Activated CD8-positive, alpha-beta T cell treated with anti-CD3 and anti-CD28 coated beads for 36 hours (primary cell): ENCODE measurements around the gene TGFBR3L. TPM values are rescaled to one million over a fixed set of nuclear protein-coding genes. Genes with fewer than 3 reads are reported as not detected.

Source experiments
- ATAC-seq: fragments of 200-7000 bp; cut with Tn5 transposase; one replicate; pipeline ENCODE4 v1.10.0; 2021; ENCODE audit warnings: mild to moderate bottlenecking, moderate library complexity
- CTCF ChIA-PET: fragments of 350-600 bp; sonication (Branson Sonifier 250); formaldehyde crosslinking; loops from one replicate; lab custom pipeline; 2021; ENCODE audit warnings: antibody characterized with exemption; lab: Charles Lee
- POLR2A ChIA-PET: fragments of 350-600 bp; sonication (Branson Sonifier 250); formaldehyde crosslinking; loops from one replicate; lab custom pipeline; 2021; ENCODE audit warnings: antibody characterized with exemption; lab: Charles Lee
- DNase-seq: peaks from one replicate; pipeline ENCODE4 v3.0.0-alpha.2; 2020
- H3K27ac Mint-ChIP-seq: one replicate; pipeline ENCODE4 v1.8.0; 2021; ENCODE audit warnings: mild to moderate bottlenecking, mixed read lengths
- H3K27me3 Mint-ChIP-seq: one replicate; pipeline ENCODE4 v1.8.0; 2021; ENCODE audit warnings: mixed read lengths
- H3K36me3 Mint-ChIP-seq: one replicate; pipeline ENCODE4 v1.8.0; 2021; ENCODE audit warnings: low read depth, mixed read lengths
- H3K4me1 Mint-ChIP-seq: one replicate; pipeline ENCODE4 v1.8.0; 2021; ENCODE audit warnings: low read depth, mixed read lengths
- H3K4me3 Mint-ChIP-seq: one replicate; pipeline ENCODE4 v1.8.0; 2021; ENCODE audit warnings: mild to moderate bottlenecking, moderate library complexity, mixed read lengths
- H3K9me3 Mint-ChIP-seq: one replicate; pipeline ENCODE4 v1.8.0; 2021; ENCODE audit warnings: mixed read lengths
- CTCF ChIP-seq: fragments of 200-600 bp; IDR thresholded peaks from one replicate; pipeline ENCODE4 v1.8.0; 2022; ENCODE audit warnings: antibody characterized with exemption, mild to moderate bottlenecking
- intact Hi-C: fragments of 100-400 bp; cut with micrococcal nuclease; formaldehyde crosslinking; loops from one replicate; pipeline ENCODE4 v1.10.0; 2022
- total RNA-seq, 2 experiments: library from RNA; stranded (reverse); gene quantifications; one replicate each; pipeline ENCODE4 v1.2.3, GENCODE V29; 2021

TGFBR3L gene
- total RNA-seq, 2 experiments from 2014 or later = 5.1 to 5.9 TPM

GRCh38 chr19:7941895-7942596 is 27.4 kb downstream of the TGFBR3L start:
- peaks cover 23% of the 10 kb centered on the region for H3K36me3 Mint-ChIP-seq
- H3K27ac Mint-ChIP-seq = no peak overlapping the region
- intact Hi-C loops = loop anchor here (10.0 kb wide), 2 partner anchors 63 to 303 kb away; partner anchors contain the start of gene ELAVL1
- TF ChIP-seq CTCF = no peak
- H3K9me3 Mint-ChIP-seq = no peaks in the 10 kb centered on the region
- H3K4me3 Mint-ChIP-seq = peak overlapping the region; percentile 97
- no peak for DNase-seq
- ChIA-PET CTCF (interaction anchor here (0.9 to 1.5 kb wide), 4 partner anchors 9 to 60 kb away, joined by 3 read pairs; no protein-coding TSS in a partner anchor), POLR2A (interaction anchor here (3.4 to 6.7 kb wide), 3 partner anchors 13 to 25 kb away, joined by 14 to 81 read pairs (median 38); partner anchors contain the start of genes CTXN1 and SNAPC2)
- peaks cover 42% of the 10 kb centered on the region for H3K4me1 Mint-ChIP-seq
- no peaks in the 10 kb centered on the region for H3K27me3 Mint-ChIP-seq
- ATAC-seq = no peak

GRCh38 chr19:7942981-7943443 is 28.4 kb downstream of the TGFBR3L start:
- ATAC-seq (peak; percentile 5), DNase-seq (no peak)
- H3K4me1 Mint-ChIP-seq = peaks cover 46% of the 10 kb centered on the region
- peak overlapping the region; percentile 97 for H3K4me3 Mint-ChIP-seq
- peaks cover 20% of the 10 kb centered on the region for H3K36me3 Mint-ChIP-seq
- ChIA-PET CTCF (interaction anchor here (0.8 to 3.3 kb wide), 14 partner anchors 10 to 311 kb away, joined by 3 to 31 read pairs (median 4); partner anchors contain the start of genes MAP2K7 and SNAPC2), POLR2A (interaction anchor here (0.6 to 6.7 kb wide), 13 partner anchors 9 to 313 kb away, joined by 3 to 81 read pairs (median 5); partner anchors contain the start of genes CTXN1, ELAVL1, SNAPC2 and TGFBR3L)
- no peak for TF ChIP-seq CTCF
- H3K27me3 Mint-ChIP-seq = no peaks in the 10 kb centered on the region
- no peaks in the 10 kb centered on the region for H3K9me3 Mint-ChIP-seq
- intact Hi-C loops = loop anchor here (10.0 kb wide), 2 partner anchors 62 to 302 kb away; partner anchors contain the start of gene ELAVL1
- peak overlapping the region; percentile 98 for H3K27ac Mint-ChIP-seq

GRCh38 chr19:7943444-7944176 is 29.0 kb downstream of the TGFBR3L start, which contains the start of gene TIMM44:
TIMM44 (minus strand) TSS chr19:7943666; CDS start chr19:7943651, 15 bp downstream.
- Mint-ChIP-seq H3K27me3 (no peaks in the 10 kb centered on the region), H3K4me1 (peaks cover 47% of the 10 kb centered on the region), H3K27ac (peak within 1 kb of the TSS; percentile 98), H3K4me3 (peak within 1 kb of the TSS; percentile 97), H3K9me3 (no peaks in the 10 kb centered on the region), H3K36me3 (peaks cover 20% of the 10 kb centered on the region)
- TF ChIP-seq CTCF = no peak
- ChIA-PET CTCF (interaction anchor here (0.8 to 3.3 kb wide), 25 partner anchors 8 to 312 kb away, joined by 3 to 31 read pairs (median 4); partner anchors contain the start of genes ELAVL1, MAP2K7 and SNAPC2), POLR2A (interaction anchor here (0.6 to 6.7 kb wide), 20 partner anchors 8 to 544 kb away, joined by 3 to 81 read pairs (median 4); partner anchors contain the start of genes CTXN1, ELAVL1, SNAPC2 and TGFBR3L)
- peak; percentile 99 for DNase-seq
- ATAC-seq = peak; percentile 99
- intact Hi-C loops = loop anchor here (10.0 kb wide), 2 partner anchors 61 to 301 kb away; partner anchors contain the start of gene ELAVL1

- peak; percentile 92 for TF ChIP-seq CTCF
- H3K4me1 Mint-ChIP-seq = peaks cover 44% of the 10 kb centered on the region
- intact Hi-C loops = loop anchor here (10.0 kb wide), 2 partner anchors 61 to 301 kb away; partner anchors contain the start of gene ELAVL1
- H3K27ac Mint-ChIP-seq = peak overlapping the region; percentile 98
- peak; percentile 48 for ATAC-seq
- no peaks in the 10 kb centered on the region for H3K27me3 Mint-ChIP-seq
- ChIA-PET CTCF (interaction anchor here (0.8 to 3.3 kb wide), 27 partner anchors 9 to 311 kb away, joined by 3 to 31 read pairs (median 5); partner anchors contain the start of genes ELAVL1 and SNAPC2), POLR2A (interaction anchor here (0.6 to 6.7 kb wide), 18 partner anchors 9 to 543 kb away, joined by 3 to 81 read pairs (median 4); partner anchors contain the start of genes CTXN1, ELAVL1 and SNAPC2)
- peak overlapping the region; percentile 97 for H3K4me3 Mint-ChIP-seq
- no peaks in the 10 kb centered on the region for H3K9me3 Mint-ChIP-seq
- DNase-seq = peak; percentile 96
- peaks cover 16% of the 10 kb centered on the region for H3K36me3 Mint-ChIP-seq
Measured at GRCh38 chr19:7944177-7944761, 29.6 kb downstream of the TGFBR3L start.
